GM18499 (cell line): ENCODE measurements around the gene DUOXA2.
"Not testable (repeated sequence)": the region's sequence is repeated elsewhere in the genome, so short reads cannot be mapped to it uniquely, and the experiment has no call there.

Experiments used
- ATAC-seq: cut with Tn5 transposase; IDR thresholded peaks from one replicate; pipeline ENCODE4 v1.9.1; 2021; ENCODE audit warnings: moderate number of reproducible peaks; ENCODE audit not compliant: insufficient read depth, unreplicated experiment

The DUOXA2 gene

DNA sequence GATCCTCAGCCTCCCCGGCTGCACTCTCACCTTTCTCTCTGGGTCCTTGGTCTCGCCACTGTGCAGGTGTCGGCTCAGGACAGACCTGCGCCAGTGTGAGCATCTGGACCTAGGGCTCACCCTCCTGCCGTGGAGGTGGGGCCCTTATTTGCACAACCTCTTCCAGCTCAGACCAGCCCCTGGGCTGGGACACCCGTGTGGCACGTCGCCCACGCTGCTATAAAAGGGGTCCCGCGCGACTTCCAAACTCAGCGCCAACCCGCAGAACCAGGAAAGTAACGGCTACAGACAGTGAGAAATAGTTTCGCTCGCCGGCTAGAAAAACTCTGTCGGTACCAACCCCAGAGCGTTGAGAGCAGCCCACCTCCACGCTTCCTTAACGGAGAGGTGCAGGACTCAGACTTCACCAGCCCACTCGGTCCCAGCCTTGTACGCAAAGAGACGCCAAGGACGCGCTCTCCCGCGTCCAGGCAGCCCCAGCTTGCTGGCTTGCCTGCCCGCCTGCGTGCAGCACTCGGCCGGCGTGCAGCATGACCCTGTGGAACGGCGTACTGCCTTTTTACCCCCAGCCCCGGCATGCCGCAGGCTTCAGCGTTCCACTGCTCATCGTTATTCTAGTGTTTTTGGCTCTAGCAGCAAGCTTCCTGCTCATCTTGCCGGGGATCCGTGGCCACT, at the start of gene DUOXA2, which contains the start of gene DUOX2:
Gene DUOXA2, plus strand, starts transcription at position 251 of the 675 bp plus-strand sequence. Its CDS starts 280 bp downstream, at position 531.
Gene DUOX2, minus strand, starts transcription at position 97 of the 675 bp plus-strand sequence. CDS start 761 bp downstream, outside the sequence.
- ATAC-seq, result no peak

DNA sequence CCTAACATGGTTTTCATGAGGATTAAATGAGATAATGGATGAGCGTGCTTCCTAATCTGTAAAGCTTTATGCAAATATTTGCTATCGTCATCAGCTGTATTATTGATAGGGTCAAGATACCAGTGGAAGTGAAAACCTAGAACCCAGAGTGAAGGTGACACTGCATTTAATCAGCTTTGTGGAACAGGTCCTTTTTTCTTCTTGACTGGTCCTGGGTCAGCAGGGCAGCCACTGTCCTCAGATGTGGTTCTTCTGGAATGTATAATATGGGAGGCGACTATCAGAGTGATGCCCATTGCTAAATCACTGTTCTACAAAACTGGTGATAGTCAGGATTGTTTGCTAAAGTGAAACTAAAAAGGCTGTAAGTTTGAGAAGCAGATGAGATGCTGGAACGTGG, 49.7 kb upstream of the DUOXA2 start:
- no peak for ATAC-seq

DNA sequence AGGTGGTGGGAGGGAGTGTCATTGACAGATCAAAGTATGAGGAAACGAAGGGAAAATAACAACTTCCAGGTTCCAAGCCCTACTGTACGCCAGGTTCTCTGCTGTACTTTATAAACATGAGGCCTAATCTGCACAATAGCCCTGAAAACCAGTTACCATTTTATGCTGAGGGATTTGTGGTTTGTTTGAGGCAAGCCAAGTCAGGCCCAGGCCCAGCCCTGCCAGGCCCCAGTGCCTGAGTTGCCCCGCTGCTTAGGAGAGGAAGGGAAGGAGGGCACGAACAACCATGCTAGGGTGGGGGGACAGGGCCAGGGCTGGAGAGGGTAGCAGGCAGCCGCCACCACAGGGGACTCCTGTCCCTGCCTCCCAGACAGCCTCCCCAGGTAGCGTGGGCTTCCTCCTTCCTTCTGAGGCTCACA, 44.2 kb upstream of the DUOXA2 start:
- ATAC-seq, result not testable (repeated sequence)

DNA sequence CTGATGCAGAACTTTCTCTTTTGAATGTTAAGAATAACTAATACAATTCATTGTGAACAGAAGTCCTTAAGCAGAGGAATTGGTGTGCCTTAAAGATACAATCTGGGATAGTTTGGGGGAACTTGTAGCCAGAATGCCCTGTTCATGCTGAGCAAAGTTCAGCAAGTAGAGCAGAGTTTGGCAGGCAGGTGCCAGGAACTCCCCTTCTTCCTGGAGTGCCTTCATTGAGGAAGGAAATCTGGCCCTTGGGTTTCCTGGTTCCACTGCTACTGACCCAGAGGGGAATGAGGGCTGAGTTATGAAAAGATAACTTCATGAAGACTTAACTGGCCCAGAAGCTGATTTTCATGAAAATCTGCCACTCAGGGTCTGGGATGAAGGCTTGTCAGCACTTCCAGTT, 40.5 kb upstream of the DUOXA2 start:
- ATAC-seq, result not testable (repeated sequence)

DNA sequence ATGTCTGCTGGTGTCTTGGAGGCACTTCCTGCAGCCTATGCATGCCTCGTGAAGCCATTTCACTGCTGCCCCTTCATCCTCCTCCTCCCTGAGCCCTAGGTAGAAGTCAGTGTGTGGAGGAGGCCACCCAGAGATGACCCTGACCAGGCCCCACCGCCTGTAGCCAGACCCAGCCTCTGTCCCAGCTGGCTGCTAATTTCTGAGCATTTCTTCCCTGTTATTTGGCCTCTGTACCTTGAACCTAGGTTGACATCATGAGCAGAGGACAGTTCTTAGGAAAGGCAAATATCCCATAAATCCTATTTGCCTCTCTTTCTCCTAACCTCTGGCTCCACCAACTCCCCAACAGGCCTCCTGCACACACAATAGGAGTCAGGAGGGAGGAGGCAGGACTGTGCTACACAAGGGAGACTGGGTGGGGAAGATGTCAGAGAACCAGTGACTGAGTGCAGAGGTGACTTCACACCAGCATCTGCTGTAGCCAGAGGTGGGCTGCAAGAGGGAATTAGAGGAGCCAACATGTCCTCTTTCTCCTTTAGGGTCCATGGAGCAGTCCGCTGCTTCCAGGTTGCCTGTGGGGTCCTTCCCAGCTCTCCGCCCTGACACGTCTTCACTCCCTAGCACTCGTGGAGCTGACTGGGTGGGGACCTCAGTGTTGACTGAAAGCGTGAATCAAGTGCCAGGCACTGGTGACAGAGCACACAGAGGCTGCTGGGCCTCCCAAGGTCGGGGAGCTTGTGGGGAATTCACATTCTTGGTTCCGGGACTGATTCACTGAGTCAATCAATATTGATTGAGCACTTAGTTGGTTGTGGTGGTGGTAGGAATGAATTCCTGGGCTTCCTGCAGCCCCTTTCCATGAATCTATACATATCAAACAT, 38.4 kb upstream of the DUOXA2 start:
- ATAC-seq, result not testable (repeated sequence)

DNA sequence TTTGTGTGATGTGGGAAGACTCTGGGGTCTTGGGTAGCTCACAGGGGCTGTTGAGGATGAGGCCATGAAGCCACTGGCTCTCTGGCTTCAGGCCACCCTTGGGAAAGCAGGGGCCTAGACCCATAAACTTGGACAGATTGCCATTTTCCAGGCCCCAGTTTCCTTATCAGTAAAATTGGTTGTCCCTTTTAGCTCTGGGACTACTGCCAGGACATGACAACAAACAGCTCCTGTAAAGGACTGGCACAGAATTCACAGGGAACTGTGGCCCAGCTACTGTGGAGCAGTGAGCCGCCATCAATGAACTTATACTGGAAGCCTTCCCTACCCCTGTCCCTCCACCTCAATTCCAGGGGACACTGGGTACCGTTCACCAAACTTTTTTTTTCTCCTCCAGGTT, 36.7 kb upstream of the DUOXA2 start:
- not testable (repeated sequence) for ATAC-seq

DNA sequence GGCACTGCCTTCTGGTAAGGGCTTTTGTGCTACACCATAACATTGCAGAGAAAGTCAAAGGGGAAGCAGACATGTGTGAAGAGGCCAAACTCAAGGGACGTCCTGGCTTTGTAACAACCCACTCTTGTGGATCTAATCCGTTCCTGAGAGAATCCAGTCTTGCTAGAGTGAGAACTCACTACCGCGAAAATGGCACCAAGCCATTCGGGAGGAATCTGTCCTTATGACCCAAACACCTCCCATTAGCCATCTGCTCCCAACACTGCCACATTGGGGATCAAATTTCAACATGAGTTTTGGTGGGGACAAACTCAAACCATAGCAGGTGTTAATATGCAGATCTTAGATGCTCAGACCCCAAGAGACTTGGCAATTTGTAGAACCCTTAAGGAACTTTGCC, 34.9 kb upstream of the DUOXA2 start:
- ATAC-seq, result not testable (repeated sequence)

DNA sequence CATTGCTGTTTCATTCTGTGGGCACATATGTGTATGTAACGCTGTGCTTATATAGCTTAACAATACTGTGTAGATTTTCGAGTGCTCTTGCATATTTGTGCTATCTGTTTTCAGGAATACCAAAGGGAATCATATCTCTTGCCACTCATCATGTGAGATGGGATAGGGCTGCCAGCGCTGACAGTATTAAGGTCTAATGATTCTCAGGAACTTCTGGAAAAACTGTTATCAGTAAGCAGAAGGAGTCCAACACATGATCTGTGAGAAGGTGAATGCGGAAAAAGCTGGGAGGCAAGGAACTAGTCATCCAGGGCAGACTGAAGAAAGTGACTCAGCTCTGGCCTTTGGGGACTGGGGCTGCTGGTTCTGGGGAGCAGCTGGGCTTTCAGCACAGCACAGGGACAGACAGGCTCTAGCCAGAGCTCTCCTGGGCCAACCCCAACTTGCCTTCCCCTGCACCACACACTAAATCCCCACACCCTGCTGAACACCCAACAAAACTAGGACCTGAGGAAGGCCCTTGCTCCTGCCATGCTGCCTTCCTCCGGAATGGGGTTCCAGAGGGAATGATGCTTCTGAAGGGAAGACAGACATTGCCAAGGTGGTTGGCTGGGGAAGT, 34.4 kb upstream of the DUOXA2 start:
- not testable (repeated sequence) for ATAC-seq

DNA sequence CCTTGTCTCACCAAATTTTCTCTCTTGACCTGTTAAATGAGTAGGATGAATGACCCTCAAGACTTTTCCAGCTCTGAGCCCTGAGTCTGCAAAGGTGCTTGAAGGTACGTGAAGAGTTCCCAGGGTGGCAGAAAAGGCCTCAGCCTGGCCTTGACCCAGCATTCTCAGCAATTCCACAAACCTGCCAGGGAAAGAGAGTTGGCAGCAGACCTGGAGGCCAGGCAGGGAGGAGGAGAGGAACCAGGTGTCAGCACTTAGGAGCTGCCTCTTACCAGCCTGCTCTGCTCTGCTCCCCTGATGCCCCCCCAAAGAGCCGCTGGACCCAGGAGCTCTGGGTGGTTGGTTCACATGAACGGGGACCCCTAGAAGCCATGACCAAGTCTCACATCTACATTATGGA, 33.5 kb upstream of the DUOXA2 start:
- not testable (repeated sequence) for ATAC-seq

DNA sequence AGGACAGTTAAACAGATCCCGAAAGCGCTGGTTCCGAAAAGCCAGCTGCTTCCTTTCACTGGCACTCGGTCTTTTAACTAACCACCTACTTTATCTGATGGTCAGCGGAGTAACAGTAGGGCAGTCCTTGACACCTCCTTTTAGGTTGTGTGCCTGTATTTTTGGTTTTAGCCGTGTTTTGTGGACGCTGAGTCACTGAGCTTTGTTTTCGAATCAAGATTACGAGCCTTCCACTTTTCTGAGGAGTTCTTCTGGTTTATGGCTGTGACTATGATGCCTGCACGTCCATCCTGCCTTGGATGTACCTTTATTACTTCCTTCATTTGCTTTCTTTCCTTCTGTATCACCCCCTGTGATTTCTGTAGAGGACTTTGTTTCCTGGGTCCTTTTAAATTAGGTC, 31.7 kb upstream of the DUOXA2 start:
- not testable (repeated sequence) for ATAC-seq

DNA sequence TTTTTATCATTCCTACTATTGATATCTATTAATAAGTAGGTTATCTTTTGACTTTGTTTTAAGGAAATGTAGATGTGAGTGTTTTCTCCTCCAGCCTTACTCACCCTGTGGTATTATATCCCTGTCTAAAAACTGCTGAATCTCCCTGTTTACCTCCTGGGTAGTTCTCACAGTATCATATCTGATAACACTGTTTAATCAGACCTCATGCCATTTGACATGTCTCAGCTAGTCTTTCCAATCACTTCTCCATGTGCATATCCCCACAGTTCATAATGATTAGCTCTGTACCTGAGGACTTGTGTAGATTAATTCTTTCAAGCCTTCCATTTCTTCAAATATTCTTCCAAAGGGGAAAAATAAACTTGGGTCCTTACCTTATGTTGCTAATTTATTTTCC, 30.9 kb upstream of the DUOXA2 start:
- ATAC-seq, result no peak

DNA sequence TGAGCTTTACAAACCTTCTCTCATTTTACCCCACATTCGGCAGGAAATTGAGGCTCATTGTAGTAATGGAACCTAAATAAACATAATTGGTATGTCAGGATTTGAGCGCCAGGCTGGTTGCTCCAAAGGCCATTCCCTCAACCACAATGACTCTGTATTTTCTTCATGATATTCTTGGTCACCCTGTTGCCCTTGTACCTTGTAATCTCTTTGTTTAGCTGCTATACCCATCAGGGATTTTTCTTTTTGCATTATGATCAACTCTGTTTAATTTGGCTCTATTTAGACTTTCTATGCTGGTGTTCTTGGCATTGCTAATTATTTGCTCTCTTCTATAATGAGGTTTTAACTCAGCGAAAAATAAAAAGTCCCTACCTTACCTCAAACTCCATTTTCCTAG, 30.0 kb upstream of the DUOXA2 start:
- ATAC-seq, result no peak

DNA sequence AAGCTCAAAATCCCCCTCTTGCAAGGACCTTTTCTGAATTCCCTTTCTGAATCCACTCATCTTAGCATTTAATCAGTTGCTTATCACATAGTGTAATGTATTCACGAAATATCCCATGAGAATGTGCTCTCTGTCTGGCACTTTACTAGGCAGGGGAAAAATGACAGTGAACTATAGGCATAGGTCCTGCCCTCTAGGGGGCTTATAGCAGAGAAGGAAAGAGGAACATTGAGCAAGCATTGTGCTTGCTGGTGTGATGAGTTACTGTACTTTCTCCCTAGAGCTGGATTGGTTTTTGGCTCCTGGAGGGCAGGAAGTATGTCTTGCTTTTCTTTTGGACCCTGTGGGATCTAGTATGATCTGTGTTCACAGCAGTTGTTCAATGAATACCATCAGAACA, 26.6 kb upstream of the DUOXA2 start:
- no peak for ATAC-seq

DNA sequence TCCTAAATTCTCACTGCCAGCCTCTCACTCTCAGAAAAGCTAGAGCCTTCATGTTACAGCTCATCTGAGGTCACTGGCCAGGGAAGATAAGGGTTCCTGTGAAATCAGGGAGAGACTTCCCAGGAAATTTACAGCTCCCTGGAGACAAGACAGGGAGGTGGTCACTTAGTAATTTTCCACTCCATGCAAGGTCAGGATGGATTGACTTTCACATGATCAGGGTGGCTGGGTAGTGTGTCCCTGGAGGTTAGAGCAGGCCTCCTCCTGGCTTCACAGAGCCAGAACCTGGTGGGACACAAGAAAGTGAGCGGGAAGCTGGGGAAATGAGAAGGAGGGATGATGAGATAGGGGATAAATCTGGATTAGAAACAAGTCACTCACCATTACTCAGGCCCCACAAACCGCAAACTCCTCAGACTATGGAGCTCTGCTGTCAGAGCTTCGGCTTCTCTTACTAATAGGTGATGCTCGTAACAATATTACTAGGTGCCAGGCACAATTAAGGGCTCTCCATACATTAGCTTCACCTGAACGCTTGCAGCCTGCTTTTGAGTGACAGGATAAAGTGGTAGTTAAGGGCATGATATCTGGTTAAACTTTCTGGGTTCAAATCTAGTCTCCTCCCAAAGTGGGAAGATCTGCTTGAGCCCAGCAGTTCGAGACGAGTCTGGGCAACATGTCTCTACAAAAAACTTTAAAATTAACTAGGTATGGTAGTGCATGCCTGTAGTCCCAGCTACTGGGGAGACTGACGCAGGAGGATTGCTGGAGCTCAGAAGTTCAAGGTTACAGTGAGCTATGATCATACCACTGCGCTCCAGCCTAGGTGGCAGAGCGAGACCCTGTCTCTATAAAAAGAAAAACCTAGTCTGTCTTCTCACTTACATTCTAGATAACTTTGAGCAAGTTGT, 25.1 kb upstream of the DUOXA2 start:
- no peak for ATAC-seq

DNA sequence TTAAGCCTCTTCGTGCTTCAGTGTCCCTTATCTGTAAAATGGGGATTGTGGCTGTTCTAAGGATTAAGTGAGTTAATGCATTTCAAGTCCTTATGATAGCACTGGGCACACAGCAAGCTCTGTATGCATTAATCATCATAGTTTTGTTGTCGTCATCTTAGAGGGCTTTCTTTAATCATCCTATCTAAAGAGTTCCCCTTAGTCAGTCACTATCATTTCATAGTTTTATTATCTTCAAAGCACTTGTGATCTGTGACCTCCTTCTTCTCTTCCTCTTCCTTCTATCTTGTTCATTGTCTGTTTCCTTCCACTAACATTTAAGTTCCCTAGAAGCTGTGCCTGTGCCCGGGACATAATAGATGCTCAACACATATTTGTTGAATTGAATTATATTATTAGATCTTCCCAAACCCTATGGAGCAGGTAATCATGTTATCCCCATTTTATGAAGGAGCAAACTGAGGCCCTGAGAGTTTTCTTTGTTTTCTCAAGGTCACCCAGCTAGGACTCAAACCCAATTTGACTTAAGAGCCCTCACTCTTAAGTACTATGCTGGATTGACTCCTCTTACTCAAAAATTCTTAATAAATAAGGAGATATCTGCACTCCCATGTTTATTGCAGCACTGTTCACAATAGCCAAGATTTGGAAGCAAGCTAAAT, 24.3 kb upstream of the DUOXA2 start:
- no peak for ATAC-seq

DNA sequence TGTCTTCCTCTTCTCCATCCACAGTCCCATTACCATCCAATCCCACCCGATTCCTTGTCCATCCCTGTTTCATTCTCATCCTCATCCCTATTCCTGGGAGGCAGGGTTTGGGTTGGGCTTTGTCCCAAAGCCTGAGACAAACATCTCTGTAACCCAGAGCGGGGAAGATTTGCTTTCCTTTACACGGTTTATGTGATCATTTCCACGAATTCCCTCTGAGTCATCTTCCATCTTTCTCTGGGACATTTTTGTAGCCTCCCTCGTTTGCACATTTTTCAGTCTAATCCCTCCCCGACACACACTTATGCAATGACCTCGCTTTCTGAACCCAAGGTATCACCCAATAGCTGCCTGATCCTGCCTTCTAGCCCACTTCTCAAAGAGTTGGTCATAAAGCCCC, 23.0 kb upstream of the DUOXA2 start:
- ATAC-seq, result no peak

DNA sequence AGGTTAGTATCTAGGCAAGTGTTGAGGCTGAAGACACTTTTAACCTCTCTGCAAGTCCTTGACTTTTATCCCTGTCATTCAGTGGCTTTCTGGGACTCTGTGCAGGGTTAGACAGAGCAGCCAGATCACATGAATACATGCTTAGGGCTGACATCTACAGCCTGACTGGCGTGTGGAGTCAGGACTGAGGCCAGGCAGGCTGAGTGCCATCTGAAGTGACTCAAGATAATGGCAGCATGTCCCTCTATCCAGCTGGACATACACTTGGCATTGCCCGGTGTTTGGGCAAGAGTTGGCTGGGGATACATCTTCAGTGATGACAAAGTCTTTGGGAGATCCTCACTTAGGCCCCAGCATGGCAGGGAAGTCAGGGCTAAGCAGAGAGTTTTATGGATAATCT, 22.6 kb upstream of the DUOXA2 start:
- no peak for ATAC-seq

DNA sequence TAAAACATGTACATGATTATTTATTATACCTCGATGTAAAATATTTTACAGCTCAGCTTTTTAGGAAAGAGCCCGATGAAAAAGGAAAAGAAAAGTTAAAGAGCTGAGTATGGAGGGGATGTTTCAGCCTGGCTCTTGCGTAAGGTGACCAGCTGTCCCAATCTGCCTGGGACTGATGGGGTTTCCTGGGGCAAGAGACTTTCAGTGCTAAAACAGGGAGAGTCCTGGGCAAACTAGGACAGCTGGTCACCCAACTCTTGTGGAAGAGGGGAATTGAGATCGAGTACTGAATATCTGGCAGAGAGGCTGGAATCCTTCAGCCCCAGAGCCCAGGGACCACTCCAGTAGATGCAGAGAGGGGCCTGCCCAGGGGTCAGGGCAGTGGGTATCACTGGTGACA, 21.1 kb upstream of the DUOXA2 start:
- no peak for ATAC-seq

DNA sequence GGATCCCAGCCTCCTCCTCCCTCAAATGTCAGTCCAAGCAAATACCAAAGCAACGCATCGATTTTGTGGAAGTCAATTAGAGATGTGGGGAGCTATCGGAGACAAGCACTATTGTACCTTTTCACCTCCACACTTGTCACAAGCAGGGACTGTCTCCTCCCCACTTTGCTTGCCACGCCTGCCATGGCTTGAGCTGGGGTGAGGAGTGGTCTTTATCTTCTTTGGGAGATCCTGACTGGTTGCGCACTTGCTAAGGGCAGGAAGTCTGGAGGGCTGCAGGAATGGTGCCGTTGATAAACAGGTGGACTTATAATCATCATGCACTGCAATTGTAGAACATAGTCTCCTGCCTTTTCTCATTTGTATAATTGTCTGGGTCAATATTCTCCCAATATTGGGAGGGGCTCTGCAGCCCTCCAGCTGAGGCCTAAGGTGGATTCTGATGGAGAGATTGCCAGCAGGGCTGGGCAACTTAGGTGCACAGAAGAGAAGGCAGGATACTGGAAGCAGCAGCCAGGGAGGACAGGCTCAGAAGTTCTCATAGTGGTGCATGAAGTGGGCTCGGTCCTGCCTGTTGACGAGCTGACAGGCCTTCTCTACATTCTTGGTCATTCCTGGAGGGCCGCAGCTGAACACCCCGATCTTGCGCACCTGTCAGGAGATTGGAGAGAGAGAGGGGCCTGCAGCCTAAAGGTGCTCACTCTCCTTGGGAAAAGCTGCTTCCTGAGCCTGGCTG, 20.3 kb upstream of the DUOXA2 start:
- no peak for ATAC-seq
